Uterus (tissue), 4 donors: Measurements from ENCODE around the gene STAC. TPM values are rescaled to one million over a fixed set of nuclear protein-coding genes. Genes with fewer than 3 reads are reported as not detected.

Experiments
- DNase-seq, 2 donors: peaks; one replicate each; pipeline ENCODE4 v3.0.0-alpha.2; 2019 to 2020
- H3K27ac ChIP-seq, 2 donors: fragments of 200-600 bp; sonication (generic); 1 replicate in 1 of 2; 2 replicates in 1 of 2; pipeline ENCODE4 v1.5.1; 2016 to 2018
- H3K27me3 ChIP-seq, 2 donors: fragments of 200-600 bp; sonication (generic); one replicate each; pipeline ENCODE4 v1.5.1; 2018 to 2019; ENCODE audit warnings: control low read depth in 1 of 2
- H3K36me3 ChIP-seq, 2 donors: fragments of 200-600 bp; sonication (generic); one replicate each; pipeline ENCODE4 v1.5.1; 2019; ENCODE audit warnings: control low read depth in 1 of 2
- H3K4me1 ChIP-seq, 2 donors: fragments of 200-600 bp; sonication (generic); one replicate each; pipeline ENCODE4 v1.5.1; 2018 to 2019; ENCODE audit warnings: control low read depth in 1 of 2
- H3K4me3 ChIP-seq, 2 donors: fragments of 200-600 bp; sonication (generic); 1 replicate in 1 of 2; 2 replicates in 1 of 2; pipeline ENCODE4 v1.5.1; 2018 to 2019; ENCODE audit warnings: mild to moderate bottlenecking in 1 of 2
- H3K9me3 ChIP-seq, 2 donors: fragments of 200-600 bp; sonication (generic); one replicate each; pipeline ENCODE4 v1.5.1; 2019; ENCODE audit warnings: control low read depth in 1 of 2
- CTCF ChIP-seq, 4 experiments: fragments of 200-600 bp in 2 of 4; fragments of 450-650 bp in 2 of 4; sonication (generic) in 2 of 4; IDR thresholded peaks; one replicate each; pipeline ENCODE4 v1.5.1; 2016 to 2019; ENCODE audit warnings: antibody characterized with exemption in 4 of 4, mild to moderate bottlenecking in 2 of 4, moderate library complexity in 1 of 4
- POLR2A ChIP-seq, 2 donors: fragments of 450-650 bp; IDR thresholded peaks; one replicate each; pipeline ENCODE4 v1.6.1; 2016; ENCODE audit warnings: antibody characterized with exemption in 2 of 2, mild to moderate bottlenecking in 1 of 2, moderate library complexity in 1 of 2
- intact Hi-C: fragments of 100-400 bp; cut with DNase I; formaldehyde crosslinking; loops from one replicate; pipeline ENCODE4 v1.15.1; 2023; ENCODE audit warnings: low total_unique reads
- total RNA-seq, 4 donors: library from RNA; depleted of rRNA in 3 of 4; stranded (reverse); fragments of >200 nt in 3 of 4; gene quantifications; one replicate each; pipeline versions ENCODE4 v1.1.0 to v1.2.4, GENCODE V29; 2014 to 2023
- donor health status: DM: yes; HTN: yes; CAD: no.

Gene STAC
- total RNA-seq, 4 donors from 2014 or later = under 0.01 to 3.3 (median 1.8) TPM

GRCh38 chr3:36557708-36558421, 177.6 kb downstream of the STAC start:
- Histone ChIP-seq H3K4me1 (peaks cover 0 to 5% of the 10 kb centered on the region in 2 donors), H3K36me3 (no peaks in the 10 kb centered on the region), H3K27ac (no peak overlapping the region), H3K4me3 (no peak overlapping the region), H3K9me3 (no peaks in the 10 kb centered on the region), H3K27me3 (no peaks in the 10 kb centered on the region)
- TF ChIP-seq CTCF (IDR thresholded peaks at IDR 0.05) = no peak
- TF ChIP-seq POLR2A (IDR thresholded peaks at IDR 0.05) = no peak
- DNase-seq = no peak
- intact Hi-C loops = no loop called here

GRCh38 chr3:36558961-36559360, 178.7 kb downstream of the STAC start:
- TF ChIP-seq POLR2A (IDR thresholded peaks at IDR 0.05) (no peak), CTCF (IDR thresholded peaks at IDR 0.05) (no peak)
- intact Hi-C loops = no loop called here

GRCh38 chr3:36560685-36561084, 180.4 kb downstream of the STAC start:
- no peak overlapping the region for H3K4me3 ChIP-seq
- H3K27me3 ChIP-seq = no peaks in the 10 kb centered on the region
- H3K27ac ChIP-seq = no peak overlapping the region
- TF ChIP-seq CTCF (IDR thresholded peaks at IDR 0.05) (no peak), POLR2A (IDR thresholded peaks at IDR 0.05) (no peak)
- DNase-seq = no peak
- intact Hi-C loops = no loop called here
- no peaks in the 10 kb centered on the region for H3K9me3 ChIP-seq
- peaks cover 0 to 5% of the 10 kb centered on the region in 2 donors for H3K4me1 ChIP-seq
- no peaks in the 10 kb centered on the region for H3K36me3 ChIP-seq

More at GRCh38 chr3:36558961-36559360, 178.7 kb downstream of the STAC start:
- Histone ChIP-seq H3K9me3 (no peaks in the 10 kb centered on the region), H3K4me3 (no peak overlapping the region), H3K36me3 (no peaks in the 10 kb centered on the region), H3K4me1 (peaks cover 0 to 5% of the 10 kb centered on the region in 2 donors), H3K27ac (no peak overlapping the region), H3K27me3 (no peaks in the 10 kb centered on the region)
- DNase-seq = no peak

- Histone ChIP-seq H3K4me3 (no peak overlapping the region), H3K27ac (no peak overlapping the region), H3K36me3 (no peaks in the 10 kb centered on the region), H3K9me3 (no peaks in the 10 kb centered on the region), H3K27me3 (no peaks in the 10 kb centered on the region), H3K4me1 (peaks cover 0 to 5% of the 10 kb centered on the region in 2 donors)
- DNase-seq = no peak
- intact Hi-C loops = no loop called here
- TF ChIP-seq CTCF (IDR thresholded peaks at IDR 0.05) (no peak), POLR2A (IDR thresholded peaks at IDR 0.05) (no peak)
Measured at GRCh38 chr3:36561601-36562000, 181.3 kb downstream of the STAC start.

GRCh38 chr3:36562945-36563344, 182.6 kb downstream of the STAC start:
- H3K4me1 ChIP-seq = peaks cover 0 to under 1% of the 10 kb centered on the region in 2 donors
- no peak for TF ChIP-seq CTCF (IDR thresholded peaks at IDR 0.05)
- no peaks in the 10 kb centered on the region for H3K9me3 ChIP-seq
- no peak overlapping the region for H3K27ac ChIP-seq
- intact Hi-C loops = no loop called here
- H3K27me3 ChIP-seq = no peaks in the 10 kb centered on the region
- no peaks in the 10 kb centered on the region for H3K36me3 ChIP-seq
- DNase-seq = no peak
- no peak overlapping the region for H3K4me3 ChIP-seq
